ENCODE results near the gene LZTR1. TPM values are rescaled to one million over a fixed set of nuclear protein-coding genes. Genes with fewer than 3 reads are reported as not detected.

Gene LZTR1
- total RNA-seq, 4 donors from 2014 or later, result 45.4 to 63.0 (median 53.4) TPM

- Histone ChIP-seq H3K27ac (no peak overlapping the region), H3K36me3 (no peaks in the 10 kb centered on the region), H3K9me3 (no peaks in the 10 kb centered on the region), H3K27me3 (peaks cover 30% of the 10 kb centered on the region), H3K4me1 (peaks cover 0 to 40% (median 9%) of the 10 kb centered on the region in 3 donors), H3K4me3 (no peak overlapping the region)
- TF ChIP-seq, protein P1, sequence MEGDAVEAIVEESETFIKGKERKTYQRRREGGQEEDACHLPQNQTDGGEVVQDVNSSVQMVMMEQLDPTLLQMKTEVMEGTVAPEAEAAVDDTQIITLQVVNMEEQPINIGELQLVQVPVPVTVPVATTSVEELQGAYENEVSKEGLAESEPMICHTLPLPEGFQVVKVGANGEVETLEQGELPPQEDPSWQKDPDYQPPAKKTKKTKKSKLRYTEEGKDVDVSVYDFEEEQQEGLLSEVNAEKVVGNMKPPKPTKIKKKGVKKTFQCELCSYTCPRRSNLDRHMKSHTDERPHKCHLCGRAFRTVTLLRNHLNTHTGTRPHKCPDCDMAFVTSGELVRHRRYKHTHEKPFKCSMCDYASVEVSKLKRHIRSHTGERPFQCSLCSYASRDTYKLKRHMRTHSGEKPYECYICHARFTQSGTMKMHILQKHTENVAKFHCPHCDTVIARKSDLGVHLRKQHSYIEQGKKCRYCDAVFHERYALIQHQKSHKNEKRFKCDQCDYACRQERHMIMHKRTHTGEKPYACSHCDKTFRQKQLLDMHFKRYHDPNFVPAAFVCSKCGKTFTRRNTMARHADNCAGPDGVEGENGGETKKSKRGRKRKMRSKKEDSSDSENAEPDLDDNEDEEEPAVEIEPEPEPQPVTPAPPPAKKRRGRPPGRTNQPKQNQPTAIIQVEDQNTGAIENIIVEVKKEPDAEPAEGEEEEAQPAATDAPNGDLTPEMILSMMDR (IDR thresholded peaks at IDR 0.05), result no peak
- TF ChIP-seq POLR2AphosphoS5 (IDR thresholded peaks at IDR 0.05), result no peak
- no peak for TF ChIP-seq EP300 (IDR thresholded peaks at IDR 0.05)
- WGBS, 2 donors (ENCODE audit: low coverage in 1 of 2), result 67 to 85% methylated on average over 1 to 3 of the region's 4 CpGs
- no peak for ATAC-seq
Measured at GRCh38 chr22:20960609-20961008, 21.5 kb upstream of the LZTR1 start.

GRCh38 chr22:20962491-20962945, 19.6 kb upstream of the LZTR1 start:
- ATAC-seq, result no peak

DNA sequence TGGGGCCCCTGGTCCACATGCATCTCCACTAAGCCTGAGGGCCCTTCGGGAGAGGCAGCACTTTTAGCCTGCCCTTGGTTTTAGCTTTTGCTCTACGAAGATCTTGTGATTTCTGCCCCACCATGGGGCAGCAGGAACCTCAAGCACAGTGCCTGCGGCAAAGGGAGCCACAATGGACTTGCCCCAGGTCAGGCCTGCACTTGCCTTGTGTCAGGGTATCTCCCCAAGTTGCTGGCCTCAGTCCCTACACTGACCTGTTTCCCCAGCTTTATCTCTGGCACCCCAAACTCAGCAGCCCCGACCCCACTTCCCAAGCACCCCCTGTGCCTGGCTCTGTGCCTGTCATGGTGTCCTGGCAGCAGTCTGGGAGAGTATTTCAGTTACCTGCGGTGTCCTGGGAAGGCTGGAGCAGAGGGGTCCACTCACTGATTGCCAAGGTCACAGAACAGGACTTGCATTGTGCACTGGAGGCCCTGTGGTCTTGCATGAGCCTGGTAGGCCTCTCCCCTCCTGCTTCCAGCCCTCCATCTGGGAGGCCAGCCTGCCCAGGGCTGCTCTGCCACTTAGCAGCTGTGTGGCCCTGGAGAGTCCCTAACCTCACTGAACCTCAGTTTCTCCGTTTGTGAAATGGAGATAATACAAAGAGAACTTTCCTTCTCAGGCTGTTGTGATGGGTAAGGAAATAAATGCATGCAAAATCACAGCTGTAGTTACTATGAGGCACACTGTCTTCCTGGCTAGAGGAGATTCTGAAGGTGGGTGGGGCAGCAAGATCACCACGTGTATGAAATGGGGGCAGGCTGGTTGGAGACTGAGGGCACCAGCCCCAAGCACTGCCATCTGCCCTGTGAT, 18.7 kb upstream of the LZTR1 start:
- Histone ChIP-seq H3K36me3 (no peaks in the 10 kb centered on the region), H3K9me3 (no peaks in the 10 kb centered on the region), H3K27me3 (peaks cover 30% of the 10 kb centered on the region), H3K27ac (no peak overlapping the region), H3K4me3 (no peak overlapping the region), H3K4me1 (peaks cover 0 to 23% (median 3%) of the 10 kb centered on the region in 3 donors)
- TF ChIP-seq, protein P1 (IDR thresholded peaks at IDR 0.05), result no peak
- no peak for TF ChIP-seq EP300 (IDR thresholded peaks at IDR 0.05)
- TF ChIP-seq POLR2AphosphoS5 (IDR thresholded peaks at IDR 0.05), result no peak
- no peak for TF ChIP-seq POLR2A (IDR thresholded peaks at IDR 0.05)
- ATAC-seq, result no peak
- WGBS, 2 donors (ENCODE audit: low coverage in 1 of 2), result 70 to 92% methylated on average over 2 of the region's 7 CpGs

More at GRCh38 chr22:20962491-20962945, 19.6 kb upstream of the LZTR1 start:
- Histone ChIP-seq H3K4me3 (no peak overlapping the region), H3K4me1 (peaks cover 0 to 28% (median 3%) of the 10 kb centered on the region in 3 donors), H3K9me3 (no peaks in the 10 kb centered on the region), H3K27me3 (peaks cover 30% of the 10 kb centered on the region), H3K27ac (no peak overlapping the region), H3K36me3 (no peaks in the 10 kb centered on the region)
- TF ChIP-seq POLR2A (IDR thresholded peaks at IDR 0.05) (no peak), EP300 (IDR thresholded peaks at IDR 0.05) (no peak), POLR2AphosphoS5 (IDR thresholded peaks at IDR 0.05) (no peak)
- TF ChIP-seq, protein P1 (IDR thresholded peaks at IDR 0.05), result no peak
- WGBS, 2 donors (ENCODE audit: low coverage in 1 of 2), result no CpG with 5 or more reads among the region's 6 CpGs

DNA sequence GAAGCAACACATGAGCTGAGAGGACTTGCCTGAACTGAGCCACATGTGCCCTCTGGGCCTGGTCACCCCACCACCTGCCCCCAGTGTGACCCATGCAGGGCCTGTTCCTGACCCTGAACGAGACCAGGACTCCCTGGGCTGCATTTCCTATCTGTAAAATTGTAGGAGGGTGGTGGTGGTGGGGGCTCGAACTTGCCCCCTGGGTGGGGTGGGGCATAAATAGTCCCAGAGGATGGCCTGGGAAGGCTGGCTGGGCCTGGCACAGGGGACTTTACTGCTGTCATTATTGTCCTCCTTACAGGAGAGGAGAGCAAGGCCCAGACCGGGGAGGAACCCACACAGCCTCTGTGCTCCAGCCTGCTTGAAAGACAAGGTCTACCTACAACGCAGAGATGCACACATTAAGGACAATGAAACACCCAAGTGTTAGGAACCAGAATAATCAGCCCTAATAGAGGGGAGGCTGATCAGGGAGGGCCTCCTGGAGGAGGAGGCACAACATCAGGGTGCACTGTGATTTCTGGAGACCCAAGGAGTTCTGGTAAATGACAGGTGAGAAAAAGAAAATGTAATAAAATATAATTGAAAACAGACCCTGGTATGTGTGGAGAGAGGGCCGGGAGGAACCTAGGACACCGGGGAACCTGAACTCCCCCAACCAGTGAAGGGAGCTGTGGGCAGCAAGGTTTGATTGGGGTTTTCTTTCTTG, 17.9 kb upstream of the LZTR1 start:
- TF ChIP-seq, protein P1 (IDR thresholded peaks at IDR 0.05), result no peak
- TF ChIP-seq POLR2AphosphoS5 (IDR thresholded peaks at IDR 0.05), result no peak
- no peak for TF ChIP-seq EP300 (IDR thresholded peaks at IDR 0.05)
- TF ChIP-seq POLR2A (IDR thresholded peaks at IDR 0.05), result no peak
- Histone ChIP-seq H3K9me3 (no peaks in the 10 kb centered on the region), H3K4me3 (peak overlapping the region in 1 of 2 donors; percentile 54), H3K27me3 (peaks cover 30% of the 10 kb centered on the region), H3K27ac (peak overlapping the region in 1 of 4 donors; percentile 32), H3K36me3 (no peaks in the 10 kb centered on the region), H3K4me1 (peaks cover 0 to 20% (median 3%) of the 10 kb centered on the region in 3 donors)
- 14 to 45% methylated on average over 2 to 4 of the region's 6 CpGs for WGBS, 2 donors (ENCODE audit: low coverage in 1 of 2)
- ATAC-seq, result no peak
